G401 (cell line): ENCODE measurements around the gene SNAP47. TPM values are rescaled to one million over a fixed set of nuclear protein-coding genes. Genes with fewer than 3 reads are reported as not detected.
"Not testable (repeated sequence)": the region's sequence is repeated elsewhere in the genome, so short reads cannot be mapped to it uniquely, and the experiment has no call there.

ENCODE experiments used
- DNase-seq: peaks from one replicate; pipeline ENCODE4 v3.0.0-alpha.2; 2015; ENCODE audit warnings: low spot score
- in situ Hi-C: cut with HindIII; loops from 2 replicates; pipeline ENCODE4 v1.10.0; 2016; ENCODE audit warnings: low sequenced_read_pairs, mixed read lengths
- total RNA-seq: library from RNA; depleted of rRNA; stranded (reverse); fragments of >200 nt; shearing (Covaris generic); gene quantifications from 2 replicates; pipeline ENCODE4 v1.2.3, GENCODE V29; 2014; rRNA removed

SNAP47 gene, protein sequence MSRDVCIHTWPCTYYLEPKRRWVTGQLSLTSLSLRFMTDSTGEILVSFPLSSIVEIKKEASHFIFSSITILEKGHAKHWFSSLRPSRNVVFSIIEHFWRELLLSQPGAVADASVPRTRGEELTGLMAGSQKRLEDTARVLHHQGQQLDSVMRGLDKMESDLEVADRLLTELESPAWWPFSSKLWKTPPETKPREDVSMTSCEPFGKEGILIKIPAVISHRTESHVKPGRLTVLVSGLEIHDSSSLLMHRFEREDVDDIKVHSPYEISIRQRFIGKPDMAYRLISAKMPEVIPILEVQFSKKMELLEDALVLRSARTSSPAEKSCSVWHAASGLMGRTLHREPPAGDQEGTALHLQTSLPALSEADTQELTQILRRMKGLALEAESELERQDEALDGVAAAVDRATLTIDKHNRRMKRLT
- total RNA-seq: 72.9 and 84.9 TPM in 2 replicates

DNA sequence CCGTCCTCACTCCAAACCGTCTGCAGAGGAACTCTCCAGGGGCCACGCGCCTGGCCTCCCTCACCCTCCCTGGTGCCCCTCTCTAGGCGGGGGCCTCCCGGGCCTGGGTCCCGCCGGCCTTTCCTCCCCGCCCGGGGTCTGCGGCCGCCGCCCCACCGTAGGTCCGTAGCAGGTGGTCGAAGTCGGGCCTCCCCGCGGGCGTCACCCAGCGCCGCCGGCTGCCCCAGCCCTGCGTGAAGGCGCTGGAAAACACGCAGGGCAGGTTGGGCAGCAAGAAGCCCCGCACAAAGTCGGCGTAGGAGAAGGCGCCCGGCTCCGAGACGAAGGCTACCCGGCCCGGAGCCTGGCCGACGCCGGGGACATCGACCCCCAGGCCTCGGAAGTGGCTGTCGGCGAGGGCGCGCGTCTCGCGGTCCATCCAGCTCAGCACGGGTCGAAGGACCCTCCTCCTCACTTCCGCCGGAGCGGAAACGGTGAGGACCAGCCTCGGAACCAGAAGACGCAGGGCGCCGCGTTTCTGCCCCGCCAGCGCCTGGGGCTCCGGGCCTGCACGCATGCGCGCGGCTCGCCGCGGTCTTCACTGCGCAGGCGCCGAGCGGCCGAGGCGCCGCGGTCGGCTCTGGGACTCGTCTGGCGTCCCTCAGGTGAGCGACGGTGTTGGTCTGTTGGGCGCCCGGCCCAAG is at the start of gene SNAP47, which contains the start of gene JMJD4:
Gene SNAP47 (plus strand): TSS at position 580 of the 683 bp plus-strand sequence. CDS start 12,302 bp downstream, outside the sequence.
Gene JMJD4 (minus strand): TSS at position 447 of the 683 bp plus-strand sequence. CDS start 29 bp downstream, at position 418.
- in situ Hi-C loops: no loop called here
- DNase-seq: peak; percentile 85

DNA sequence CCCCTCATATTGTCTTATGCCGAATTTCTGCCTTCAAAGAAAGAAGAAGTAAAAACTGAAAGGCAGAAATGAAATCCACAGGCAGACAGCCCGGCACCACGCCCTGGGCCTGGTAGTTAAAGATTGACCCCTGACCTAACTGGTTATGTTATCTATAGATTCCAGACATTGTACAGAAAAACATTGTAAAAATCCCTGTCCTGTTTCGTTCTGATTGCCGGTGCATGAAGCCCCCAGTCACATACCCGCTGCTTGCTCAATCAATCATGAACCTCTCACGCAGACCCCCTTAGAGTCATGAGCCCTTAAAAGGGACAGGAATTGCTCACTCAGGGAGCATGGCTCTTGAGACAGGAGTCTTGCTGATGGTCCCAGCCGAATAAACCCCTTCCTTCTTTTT is 49.4 kb upstream of the SNAP47 start:
- in situ Hi-C loops: no loop called here
- no peak for DNase-seq

DNA sequence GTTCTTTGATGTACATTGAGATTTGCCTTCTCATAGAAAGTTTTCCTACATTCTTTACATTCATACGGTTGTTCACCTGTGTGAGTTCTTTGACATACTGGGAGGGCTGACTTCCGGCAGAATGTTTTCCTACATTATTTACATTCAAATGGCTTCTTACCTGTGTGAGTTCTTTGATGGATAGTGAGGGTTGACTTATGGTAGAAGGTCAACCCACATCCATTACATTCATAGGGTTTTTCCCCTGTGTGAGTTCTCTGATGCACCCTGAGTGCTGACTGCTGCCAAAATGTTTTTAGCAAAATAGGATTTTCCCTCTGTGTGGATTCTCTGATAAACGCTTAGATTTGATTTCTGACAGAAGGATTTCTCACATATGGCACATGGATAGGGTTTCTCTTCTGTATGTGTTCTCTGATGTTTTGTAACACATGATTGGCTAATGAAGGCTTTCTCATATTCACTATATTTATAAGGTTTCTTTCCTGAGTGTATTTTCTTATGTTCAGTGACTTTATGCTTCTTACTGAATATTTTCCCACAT is 37.8 kb upstream of the SNAP47 start:
- in situ Hi-C loops: loop anchor here (10.0 kb wide), 1 partner anchor 57 kb away; no protein-coding TSS in a partner anchor
- no peak for DNase-seq

DNA sequence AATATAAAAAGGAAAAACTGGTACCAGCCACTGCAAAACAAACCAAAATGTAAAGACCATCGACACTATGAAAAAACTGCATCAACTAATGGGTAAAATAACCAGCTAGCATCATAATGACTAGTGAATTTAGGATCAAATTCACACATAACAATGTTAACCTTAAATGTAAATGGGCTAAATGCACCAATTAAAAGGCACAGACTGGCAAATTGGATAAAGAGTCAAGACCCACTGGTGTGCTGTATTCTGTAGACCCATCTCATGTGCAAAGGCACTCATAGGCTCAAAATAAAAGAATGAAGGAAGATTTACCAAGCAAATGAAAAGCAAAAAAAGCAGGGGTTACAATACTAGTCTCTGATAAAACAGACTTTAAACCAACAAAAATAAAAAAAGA is 33.6 kb upstream of the SNAP47 start:
- DNase-seq, in situ Hi-C loops: not testable (repeated sequence)

DNA sequence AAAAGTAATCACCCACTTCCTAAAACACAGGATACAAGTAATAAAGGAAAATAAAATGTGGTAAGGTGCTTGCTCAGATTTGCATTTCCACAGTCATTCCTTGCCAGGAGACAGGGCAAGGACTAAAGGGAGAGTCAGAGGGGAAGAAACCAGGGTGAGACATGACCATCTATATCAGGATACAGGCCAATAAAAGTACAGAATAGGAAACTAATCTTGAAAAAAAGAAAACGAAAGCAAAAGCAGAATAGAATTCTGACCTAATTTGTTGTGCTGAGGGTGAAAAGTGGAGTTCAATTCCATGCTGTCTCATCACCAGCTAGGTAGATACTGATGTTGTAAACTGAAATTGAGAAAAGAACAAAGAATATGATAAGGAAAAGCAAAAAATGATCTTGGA is 27.4 kb upstream of the SNAP47 start:
- DNase-seq: no peak
- in situ Hi-C loops: no loop called here

DNA sequence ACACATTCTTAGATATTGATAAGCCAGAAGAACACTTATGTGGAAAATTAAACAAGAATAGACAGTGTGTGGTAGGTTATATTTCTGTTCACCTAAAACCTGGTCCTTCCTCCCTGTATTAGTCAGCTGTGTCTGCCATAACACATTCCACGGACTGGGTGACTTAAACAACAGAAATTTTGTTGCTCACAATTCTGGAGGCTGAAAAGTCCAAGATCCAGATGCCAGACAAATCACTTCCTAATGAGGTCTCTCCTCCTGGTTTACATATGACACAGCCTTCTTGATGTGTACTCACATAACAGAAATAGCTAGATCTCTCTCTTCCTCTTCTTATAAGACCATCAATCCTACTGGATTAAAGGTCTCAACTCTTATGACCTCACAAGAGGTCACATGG is 25.8 kb upstream of the SNAP47 start:
- in situ Hi-C loops: no loop called here
- no peak for DNase-seq

DNA sequence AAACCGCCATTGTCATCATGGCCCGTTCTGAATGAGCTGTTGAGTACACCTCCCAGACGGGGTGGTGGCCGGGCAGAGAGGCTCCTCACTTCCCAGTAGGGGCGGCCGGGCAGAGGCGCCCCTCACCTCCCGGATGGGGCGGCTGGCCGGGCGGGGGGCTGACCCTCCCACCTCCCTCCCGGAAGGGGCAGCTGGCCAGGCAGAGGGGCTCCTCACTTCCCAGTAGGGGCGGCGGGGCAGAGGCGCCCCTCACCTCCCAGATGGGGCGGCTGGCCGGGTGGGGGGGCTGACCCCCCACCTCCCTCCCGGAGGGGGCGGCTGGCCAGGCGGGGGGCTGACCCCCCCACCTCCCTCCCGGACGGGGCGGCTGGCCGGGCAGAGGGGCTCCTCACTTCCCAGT is 24.8 kb upstream of the SNAP47 start:
- DNase-seq, in situ Hi-C loops: not testable (repeated sequence)

DNA sequence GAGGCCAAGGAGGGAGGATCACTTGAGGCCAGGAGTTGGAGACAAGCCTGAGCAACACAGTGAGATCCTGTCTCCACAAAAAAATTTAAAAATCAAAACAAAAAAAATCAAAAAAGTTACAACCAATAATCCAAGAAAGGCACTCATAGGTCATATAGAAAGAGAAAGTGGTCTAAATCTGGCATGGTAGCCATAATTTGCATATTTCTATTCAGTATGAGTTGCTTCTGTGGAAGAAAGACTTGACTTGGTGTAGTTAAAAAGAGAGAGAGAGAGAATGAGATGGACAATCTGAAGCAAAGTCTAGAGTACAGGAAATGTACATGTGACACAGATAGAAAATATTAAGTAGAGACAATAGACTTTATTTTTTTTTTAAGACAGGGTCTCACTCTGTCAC is 22.6 kb upstream of the SNAP47 start:
- no peak for DNase-seq

DNA sequence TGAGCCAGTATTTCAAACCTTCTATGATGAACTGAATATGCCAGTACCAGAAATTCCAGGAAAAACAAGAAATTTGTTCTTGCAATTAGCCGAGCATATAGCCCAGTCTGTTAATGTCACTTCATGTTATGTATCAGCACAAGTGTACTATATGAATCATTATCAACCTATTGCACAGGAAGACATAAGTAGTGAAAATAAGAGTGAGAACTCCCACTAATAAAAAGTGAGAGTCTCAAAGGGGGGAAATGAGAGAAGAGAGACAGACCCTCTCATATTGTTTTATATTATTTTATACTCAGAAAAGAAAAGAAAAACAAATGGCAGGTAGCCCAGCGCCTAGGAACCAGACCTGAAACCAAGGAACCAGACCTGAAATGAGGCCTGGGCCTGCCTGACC is 16.3 kb upstream of the SNAP47 start:
- DNase-seq: no peak
- in situ Hi-C loops: no loop called here

More for the DNA sequence above, 22.6 kb upstream of the SNAP47 start:
- in situ Hi-C loops: no loop called here

DNA sequence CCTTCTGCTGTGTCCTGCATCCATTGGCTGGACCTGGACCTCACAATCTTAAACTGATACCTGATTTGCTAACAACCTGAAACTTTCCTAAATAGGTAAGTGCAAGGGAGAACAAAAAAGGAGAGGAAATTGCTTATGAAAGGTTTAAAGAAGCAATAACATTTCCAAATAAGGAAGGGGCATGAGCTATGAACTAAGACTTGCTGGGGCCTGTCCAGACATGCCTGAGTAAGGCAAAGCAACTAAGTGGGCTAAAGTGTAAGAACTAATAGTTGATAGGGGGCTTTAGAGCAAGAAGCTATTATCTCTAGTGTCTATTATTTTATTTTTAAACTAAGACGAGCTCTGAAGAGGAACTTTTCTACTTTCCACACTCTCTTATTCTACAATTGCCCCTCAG is 11.8 kb upstream of the SNAP47 start:
- in situ Hi-C loops: no loop called here
- no peak for DNase-seq

DNA sequence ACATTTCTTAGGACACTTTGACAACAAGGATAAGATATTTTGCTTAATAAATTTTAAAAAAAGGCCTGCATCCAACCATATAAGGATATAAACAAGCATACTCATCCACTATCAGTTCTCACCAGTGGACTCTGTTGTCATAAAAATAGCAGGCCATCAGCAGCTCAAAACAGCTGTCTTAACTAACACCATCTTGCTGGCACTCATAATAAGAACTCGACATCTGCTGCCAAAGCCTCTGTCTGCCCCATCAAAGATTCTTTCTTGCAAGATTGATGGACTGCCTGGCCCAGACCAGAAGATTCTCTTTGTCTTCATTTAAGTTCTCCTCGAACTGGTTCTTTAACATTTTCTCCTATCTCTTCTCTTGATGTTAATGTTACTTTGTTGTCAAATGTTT is 10.2 kb upstream of the SNAP47 start:
- DNase-seq: no peak
- in situ Hi-C loops: no loop called here

DNA sequence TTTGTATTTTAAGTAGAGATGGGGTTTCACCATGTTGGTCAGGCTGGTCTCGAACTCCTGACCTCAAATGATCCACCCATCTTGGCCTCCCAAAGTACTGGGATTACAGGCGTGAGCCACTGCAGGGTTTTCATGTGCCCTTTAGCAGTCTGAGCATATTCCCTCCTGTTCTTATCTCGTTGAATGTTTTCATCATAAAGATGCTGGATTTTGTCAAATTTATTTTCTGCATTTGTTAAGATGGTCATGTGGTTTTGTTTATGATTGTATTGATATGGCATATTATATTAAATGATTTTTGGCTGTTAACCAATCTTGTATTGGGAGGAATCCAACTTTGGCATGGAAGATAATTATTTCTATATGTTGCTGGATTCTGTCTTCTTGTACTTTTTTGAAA is 8.9 kb upstream of the SNAP47 start:
- in situ Hi-C loops: no loop called here
- no peak for DNase-seq

DNA sequence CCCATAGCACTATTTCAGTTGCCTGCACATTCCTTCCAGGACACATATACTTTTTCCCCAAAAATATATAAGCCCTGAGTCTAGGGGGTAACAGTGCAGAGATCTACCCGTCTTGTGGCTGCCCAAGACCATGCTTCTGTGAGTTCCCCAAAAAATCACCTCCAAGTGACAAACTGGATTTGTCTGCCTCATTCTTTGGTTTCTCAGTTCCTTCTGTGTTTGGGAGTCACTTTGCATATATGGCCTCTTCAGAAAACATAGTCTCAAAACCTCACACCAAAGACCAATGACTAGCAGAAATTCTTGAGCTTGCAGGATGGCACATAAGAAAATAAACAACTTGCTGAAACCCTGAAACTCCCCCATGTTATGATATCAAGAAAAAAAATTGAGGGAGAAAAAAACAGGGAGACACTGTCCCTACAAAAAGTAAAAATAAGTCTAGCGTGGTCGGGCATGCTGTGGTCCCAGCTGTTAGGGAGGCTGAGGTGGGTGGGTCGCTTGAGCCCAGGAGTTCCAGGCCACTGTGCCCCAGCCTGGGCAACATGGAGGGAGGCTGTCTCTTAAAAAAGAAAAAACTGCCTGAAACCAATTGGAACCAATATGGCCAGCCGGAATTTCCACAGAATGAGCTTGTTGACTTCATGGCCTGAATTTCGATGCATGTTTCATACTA is 8.2 kb upstream of the SNAP47 start:
- DNase-seq: no peak
- in situ Hi-C loops: no loop called here

DNA sequence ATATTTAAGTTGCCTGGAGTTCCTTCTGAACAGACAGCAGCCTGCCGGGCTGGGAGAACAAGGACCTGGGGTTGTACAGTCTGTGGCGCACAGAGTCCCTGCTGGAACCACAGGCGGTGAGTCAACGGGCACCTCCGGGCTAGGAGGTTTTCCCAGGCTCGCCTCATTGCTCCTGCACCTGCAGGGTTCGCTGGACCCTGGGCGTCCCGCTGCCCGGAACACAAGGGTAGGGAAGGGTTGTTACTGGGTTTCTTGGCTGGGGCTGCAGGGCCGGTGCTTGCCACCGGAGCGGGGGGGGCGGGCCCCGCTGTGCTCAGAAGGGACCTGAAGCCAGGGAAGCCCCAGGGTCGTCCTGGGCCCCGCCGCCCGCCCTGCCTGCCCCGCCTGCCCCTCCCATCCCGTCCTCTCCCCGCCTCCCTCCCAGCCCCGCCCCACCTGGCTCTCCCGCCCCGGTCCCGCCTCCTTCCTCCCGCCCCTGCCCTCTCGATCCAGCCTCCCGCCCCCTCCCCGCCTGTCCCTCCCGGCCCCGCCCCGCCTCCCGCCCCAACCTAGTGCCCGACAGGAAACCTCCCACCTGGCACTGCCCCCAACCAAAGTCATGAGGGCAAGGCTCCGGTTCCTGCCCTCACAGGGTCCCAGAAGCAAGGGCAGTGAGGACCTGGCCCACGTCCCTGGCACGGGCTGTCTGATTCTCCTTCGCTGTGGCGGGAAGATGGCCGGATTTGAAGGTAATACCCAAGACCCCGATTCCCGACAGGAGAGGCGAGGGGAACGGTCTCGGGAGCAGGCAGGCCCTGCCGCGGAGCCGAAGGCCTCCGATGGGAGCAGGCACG is 7.0 kb upstream of the SNAP47 start:
- DNase-seq: peak; percentile 82
- in situ Hi-C loops: no loop called here

DNA sequence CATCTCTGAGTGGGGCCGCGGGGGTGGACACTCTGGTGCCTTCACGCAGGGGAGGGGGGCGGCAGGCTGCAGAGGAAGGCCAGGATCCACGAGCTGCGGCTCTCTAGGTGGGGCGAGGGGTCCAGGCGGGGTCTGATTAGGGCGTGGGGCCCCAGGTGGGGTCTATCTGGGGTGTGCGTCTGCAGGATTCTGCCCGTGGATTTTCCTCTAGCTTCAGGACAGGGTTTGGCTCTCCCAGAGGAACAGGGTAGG is 6.4 kb upstream of the SNAP47 start:
- peak; percentile 19 for DNase-seq
- in situ Hi-C loops: no loop called here

DNA sequence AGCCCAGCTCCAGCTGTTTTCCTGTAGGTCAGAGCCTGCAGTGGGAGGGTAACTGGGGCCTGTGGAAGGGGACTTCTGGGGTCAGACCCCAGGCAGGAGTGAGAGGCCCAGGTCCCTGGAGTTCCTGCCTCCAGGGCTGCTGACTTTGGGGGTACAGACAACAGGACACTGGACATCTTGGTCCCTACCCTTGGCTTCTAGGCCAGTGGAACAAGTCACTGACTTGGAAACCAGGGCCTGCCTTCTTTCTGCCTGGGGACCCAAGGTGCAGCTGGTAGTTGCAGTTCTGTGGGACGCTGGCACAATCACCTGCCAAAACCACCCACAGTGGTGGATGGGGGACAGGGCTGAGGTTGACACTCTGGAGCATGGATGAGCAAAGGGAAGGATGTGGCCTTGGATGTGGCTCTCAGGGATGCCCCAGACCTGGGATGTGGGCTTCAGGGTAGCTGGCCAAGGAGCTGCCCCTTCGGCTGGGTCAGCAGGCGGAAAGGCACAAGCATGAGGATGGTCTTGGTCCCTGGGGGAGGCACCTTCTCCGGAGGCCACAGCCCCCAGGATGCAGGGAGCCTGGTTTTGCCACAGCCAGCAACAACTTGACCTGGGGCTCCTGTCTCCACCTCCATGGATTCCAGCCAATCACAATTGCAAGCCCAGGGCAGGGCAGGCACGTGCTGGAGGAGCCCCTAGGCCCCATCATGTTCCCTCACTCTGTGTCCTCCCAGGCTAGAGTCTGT is 5.9 kb upstream of the SNAP47 start:
- peak; percentile 32 for DNase-seq
- in situ Hi-C loops: no loop called here

DNA sequence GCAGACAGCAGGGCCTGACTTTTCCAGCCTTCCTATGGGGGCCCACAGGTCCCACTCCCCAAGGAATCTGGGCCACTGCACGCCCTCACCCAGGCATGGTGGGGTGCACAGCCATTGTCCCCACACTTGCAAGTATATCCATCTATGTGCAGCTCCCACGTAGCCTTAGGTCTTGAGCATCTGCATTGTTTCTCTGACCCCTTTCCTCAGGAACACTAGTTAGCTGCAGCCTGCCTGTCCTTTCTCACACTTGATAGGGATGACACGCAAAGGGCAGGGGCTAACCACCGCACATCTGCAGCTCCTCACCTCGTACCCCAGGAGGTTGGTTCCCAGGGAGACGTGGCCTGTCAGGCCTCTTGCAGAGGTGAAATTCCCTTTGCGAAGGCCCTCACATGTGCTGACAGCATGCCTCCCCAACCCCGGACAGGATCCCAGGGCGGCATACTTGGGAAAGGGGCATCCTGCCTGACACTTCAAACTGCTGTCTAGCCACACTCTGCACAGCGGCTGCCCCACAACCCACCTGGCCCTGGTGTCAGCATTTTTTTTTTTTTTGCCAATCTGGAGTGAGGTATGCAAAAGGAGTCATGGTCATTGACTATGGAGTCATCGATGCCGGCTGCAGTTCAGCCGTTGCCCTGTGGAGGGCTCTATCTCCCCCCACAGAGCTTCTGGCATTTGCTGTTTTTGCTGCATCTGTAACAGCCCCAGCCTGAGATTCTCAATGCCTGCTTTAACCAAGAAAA is 5.2 kb upstream of the SNAP47 start:
- in situ Hi-C loops: no loop called here
- peak; percentile 73 for DNase-seq
